ENCODE measurements around the gene TTC21A. TPM values are rescaled to one million over a fixed set of nuclear protein-coding genes. Genes with fewer than 3 reads are reported as not detected.
A peak's percentile ranks its signal among the peaks of the same experiment; 100 is the strongest.

Gene TTC21A
- total RNA-seq, 3 donors from 2014 or later: 6.2 to 11.1 (median 7.2) TPM

GRCh38 chr3:39138804-39139415, 31.4 kb downstream of the TTC21A start:
- no peak overlapping the region for H3K4me3 ChIP-seq
- intact Hi-C loops (cut with DNase I, micrococcal nuclease): loop anchor here in 1 of 2 donors (10.0 kb wide), 1 partner anchor 46 kb away; no protein-coding TSS in a partner anchor
- H3K36me3 ChIP-seq (ENCODE audit: low read depth): no peaks in the 10 kb centered on the region
- H3K4me1 ChIP-seq (ENCODE audit: low read depth): peaks cover 32% of the 10 kb centered on the region
- TF ChIP-seq CTCF (IDR thresholded peaks at IDR 0.05): no peak
- DNase-seq (peak in 2 of 3 donors; percentile 28 to 49), ATAC-seq (no peak)
- H3K9me3 ChIP-seq: no peaks in the 10 kb centered on the region

GRCh38 chr3:39139442-39139841, 32.0 kb downstream of the TTC21A start:
- ATAC-seq (no peak), DNase-seq (no peak)
- TF ChIP-seq CTCF (IDR thresholded peaks at IDR 0.05): no peak
- intact Hi-C loops (cut with DNase I, micrococcal nuclease): loop anchor here in 1 of 2 donors (10.0 kb wide), 1 partner anchor 45 kb away; no protein-coding TSS in a partner anchor
- Histone ChIP-seq H3K36me3 (ENCODE audit: low read depth) (no peaks in the 10 kb centered on the region), H3K4me3 (no peak overlapping the region), H3K4me1 (ENCODE audit: low read depth) (peaks cover 32% of the 10 kb centered on the region), H3K9me3 (no peaks in the 10 kb centered on the region)

- Histone ChIP-seq H3K36me3 (ENCODE audit: low read depth) (no peaks in the 10 kb centered on the region), H3K4me3 (no peak overlapping the region), H3K4me1 (ENCODE audit: low read depth) (peaks cover 32% of the 10 kb centered on the region), H3K9me3 (no peaks in the 10 kb centered on the region)
- TF ChIP-seq CTCF (IDR thresholded peaks at IDR 0.05): no peak
- intact Hi-C loops (cut with DNase I, micrococcal nuclease): loop anchor here in 1 of 2 donors (5.0 kb wide), 1 partner anchor 42 kb away; no protein-coding TSS in a partner anchor
- ATAC-seq: no peak
- DNase-seq: peak in 1 of 3 donors; percentile 23
These were observed 33.0 kb downstream of the TTC21A start for GRCh38 chr3:39140341-39140971.

GRCh38 chr3:39141171-39141995, 33.9 kb downstream of the TTC21A start:
- ATAC-seq: peak; percentile 77
- DNase-seq: peak; percentile 86 to 94 (median 92)
- peaks cover 38% of the 10 kb centered on the region for H3K4me1 ChIP-seq (ENCODE audit: low read depth)
- H3K36me3 ChIP-seq (ENCODE audit: low read depth): no peaks in the 10 kb centered on the region
- H3K4me3 ChIP-seq: no peak overlapping the region
- no peak for TF ChIP-seq CTCF (IDR thresholded peaks at IDR 0.05)
- no peaks in the 10 kb centered on the region for H3K9me3 ChIP-seq
- intact Hi-C loops (cut with DNase I, micrococcal nuclease): loop anchor here in 1 of 2 donors (5.0 kb wide), 1 partner anchor 41 kb away; no protein-coding TSS in a partner anchor

GRCh38 chr3:39142067-39142466, 34.6 kb downstream of the TTC21A start:
- Histone ChIP-seq H3K9me3 (no peaks in the 10 kb centered on the region), H3K36me3 (ENCODE audit: low read depth) (no peaks in the 10 kb centered on the region), H3K4me3 (no peak overlapping the region), H3K4me1 (ENCODE audit: low read depth) (peaks cover 45% of the 10 kb centered on the region)
- DNase-seq (peak; percentile 70 to 81 (median 78)), ATAC-seq (peak; percentile 73)
- intact Hi-C loops (cut with DNase I, micrococcal nuclease): loop anchor here in 1 of 2 donors (5.0 kb wide), 1 partner anchor 40 kb away; no protein-coding TSS in a partner anchor
- TF ChIP-seq CTCF (IDR thresholded peaks at IDR 0.05): no peak

Data from mucosa of descending colon (tissue), 3 donors.